CD4-positive, alpha-beta T cell treated with Interferon alpha-2 for 1 hour (primary cell): ENCODE measurements around the gene WAPL.
A peak's percentile ranks its signal among the peaks of the same experiment; 100 is the strongest.
"Not testable (repeated sequence)": the region's sequence is repeated elsewhere in the genome, so short reads cannot be mapped to it uniquely, and the experiment has no call there.

Experiments used
- DNase-seq, 2 donors: peaks; one replicate each; pipeline ENCODE4 v3.0.0-alpha.2; 2020 to 2022

The WAPL gene

GRCh38 chr10:86521678-86522509, at the start of gene WAPL:
Gene WAPL (minus strand): TSS chr10:86521792. CDS start chr10:86518069, 3,723 bp downstream.
- peak; percentile 91 to 94 for DNase-seq

GRCh38 chr10:86569335-86569734, 47.7 kb upstream of the WAPL start:
- DNase-seq: no peak

- DNase-seq: not testable (repeated sequence)
Measured at GRCh38 chr10:86566518-86566917, 44.9 kb upstream of the WAPL start.

GRCh38 chr10:86563338-86563737, 41.7 kb upstream of the WAPL start:
- not testable (repeated sequence) for DNase-seq

- DNase-seq: not testable (repeated sequence)
Measured at GRCh38 chr10:86558695-86559094, 37.1 kb upstream of the WAPL start.

- no peak for DNase-seq
Measured at GRCh38 chr10:86556933-86557649, 35.5 kb upstream of the WAPL start.

GRCh38 chr10:86556532-86556931, 34.9 kb upstream of the WAPL start:
- DNase-seq: no peak

GRCh38 chr10:86553639-86554038, 32.0 kb upstream of the WAPL start:
- no peak for DNase-seq

- DNase-seq: no peak
Measured at GRCh38 chr10:86553213-86553612, 31.6 kb upstream of the WAPL start.

- no peak for DNase-seq
Measured at GRCh38 chr10:86547296-86547695, 25.7 kb upstream of the WAPL start.

- no peak for DNase-seq
Measured at GRCh38 chr10:86545101-86545500, 23.5 kb upstream of the WAPL start.

- DNase-seq: no peak
Measured at GRCh38 chr10:86540016-86540415, 18.4 kb upstream of the WAPL start.

GRCh38 chr10:86538547-86538946, 17.0 kb upstream of the WAPL start:
- DNase-seq: no peak

- not testable (repeated sequence) for DNase-seq
Measured at GRCh38 chr10:86538040-86538439, 16.4 kb upstream of the WAPL start.

GRCh38 chr10:86536294-86536861, 14.8 kb upstream of the WAPL start:
- DNase-seq: peak; percentile 47 to 70

GRCh38 chr10:86535132-86535882, 13.7 kb upstream of the WAPL start:
- peak; percentile 9 to 39 for DNase-seq

- no peak for DNase-seq
Measured at GRCh38 chr10:86533328-86533727, 11.7 kb upstream of the WAPL start.

GRCh38 chr10:86528736-86529135, 7.1 kb upstream of the WAPL start:
- not testable (repeated sequence) for DNase-seq

- no peak for DNase-seq
Measured at GRCh38 chr10:86526606-86527005, 5.0 kb upstream of the WAPL start.

GRCh38 chr10:86525713-86526112, 4.1 kb upstream of the WAPL start:
- DNase-seq: not testable (repeated sequence)

- DNase-seq: no peak
Measured at GRCh38 chr10:86524225-86524962, 2.8 kb upstream of the WAPL start.

- DNase-seq: no peak
Measured at GRCh38 chr10:86523348-86523747, 1.8 kb upstream of the WAPL start.
